Activated T-cell treated with anti-CD3 and anti-CD28 coated beads, Interleukin-2, amount 50 U/mL, for 24 hours (primary cell): ENCODE results near the gene RASSF8.
"Not testable (repeated sequence)": the region's sequence is repeated elsewhere in the genome, so short reads cannot be mapped to it uniquely, and the experiment has no call there.

ENCODE experiments used
- DNase-seq: peaks from one replicate; pipeline ENCODE4 v3.0.0-alpha.2; 2020
- H3K27ac Mint-ChIP-seq: 2 replicates; pipeline ENCODE4 v1.8.0; 2020; ENCODE audit warnings: mild to moderate bottlenecking, mixed read lengths
- H3K27me3 Mint-ChIP-seq: 2 replicates; pipeline ENCODE4 v1.8.0; 2020; ENCODE audit warnings: mixed read lengths
- H3K36me3 Mint-ChIP-seq: 2 replicates; pipeline ENCODE4 v1.8.0; 2020; ENCODE audit warnings: low read depth, mixed read lengths
- H3K4me1 Mint-ChIP-seq: 2 replicates; pipeline ENCODE4 v1.8.0; 2020; ENCODE audit warnings: low read depth, mixed read lengths
- H3K4me3 Mint-ChIP-seq: 2 replicates; pipeline ENCODE4 v1.8.0; 2020; ENCODE audit warnings: mild to moderate bottlenecking, moderate library complexity, mixed read lengths
- H3K9me3 Mint-ChIP-seq: 2 replicates; pipeline ENCODE4 v1.8.0; 2020; ENCODE audit warnings: mixed read lengths

RASSF8 gene

GRCh38 chr12:26042645-26043044, 84.2 kb downstream of the RASSF8 start:
- H3K9me3 Mint-ChIP-seq, result no peaks in the 10 kb centered on the region
- H3K36me3 Mint-ChIP-seq, result no peaks in the 10 kb centered on the region
- no peak overlapping the region for H3K4me3 Mint-ChIP-seq
- H3K27me3 Mint-ChIP-seq, result peaks cover 4% of the 10 kb centered on the region
- DNase-seq, result no peak
- no peak overlapping the region for H3K27ac Mint-ChIP-seq
- H3K4me1 Mint-ChIP-seq, result no peaks in the 10 kb centered on the region

- Mint-ChIP-seq H3K9me3 (no peaks in the 10 kb centered on the region), H3K4me3 (no peak overlapping the region), H3K27ac (no peak overlapping the region), H3K4me1 (no peaks in the 10 kb centered on the region), H3K27me3 (peaks cover 4% of the 10 kb centered on the region), H3K36me3 (no peaks in the 10 kb centered on the region)
- DNase-seq, result no peak
These were observed 84.9 kb downstream of the RASSF8 start for GRCh38 chr12:26043135-26044006.

GRCh38 chr12:26044007-26044394, 85.5 kb downstream of the RASSF8 start:
- Mint-ChIP-seq H3K4me3 (no peak overlapping the region), H3K27me3 (peaks cover 4% of the 10 kb centered on the region), H3K27ac (no peak overlapping the region), H3K9me3 (no peaks in the 10 kb centered on the region), H3K4me1 (no peaks in the 10 kb centered on the region), H3K36me3 (no peaks in the 10 kb centered on the region)
- DNase-seq, result no peak

GRCh38 chr12:26044592-26044991, 86.1 kb downstream of the RASSF8 start:
- no peaks in the 10 kb centered on the region for H3K36me3 Mint-ChIP-seq
- H3K9me3 Mint-ChIP-seq, result no peaks in the 10 kb centered on the region
- no peak overlapping the region for H3K27ac Mint-ChIP-seq
- H3K27me3 Mint-ChIP-seq, result peaks cover 4% of the 10 kb centered on the region
- no peaks in the 10 kb centered on the region for H3K4me1 Mint-ChIP-seq
- no peak for DNase-seq
- no peak overlapping the region for H3K4me3 Mint-ChIP-seq

GRCh38 chr12:26046203-26046602, 87.7 kb downstream of the RASSF8 start:
- H3K4me3 Mint-ChIP-seq, result no peak overlapping the region
- no peaks in the 10 kb centered on the region for H3K9me3 Mint-ChIP-seq
- peaks cover 4% of the 10 kb centered on the region for H3K27me3 Mint-ChIP-seq
- no peaks in the 10 kb centered on the region for H3K36me3 Mint-ChIP-seq
- no peak overlapping the region for H3K27ac Mint-ChIP-seq
- DNase-seq, result no peak
- no peaks in the 10 kb centered on the region for H3K4me1 Mint-ChIP-seq

- Mint-ChIP-seq H3K27me3 (peaks cover 4% of the 10 kb centered on the region), H3K4me3 (no peak overlapping the region), H3K36me3 (no peaks in the 10 kb centered on the region), H3K4me1 (no peaks in the 10 kb centered on the region), H3K9me3 (no peaks in the 10 kb centered on the region), H3K27ac (no peak overlapping the region)
- no peak for DNase-seq
These were observed 88.4 kb downstream of the RASSF8 start for GRCh38 chr12:26046906-26047305.

- Mint-ChIP-seq H3K27me3 (peaks cover 4% of the 10 kb centered on the region), H3K9me3 (no peaks in the 10 kb centered on the region), H3K36me3 (no peaks in the 10 kb centered on the region), H3K4me1 (no peaks in the 10 kb centered on the region), H3K4me3 (no peak overlapping the region), H3K27ac (no peak overlapping the region)
- DNase-seq, result no peak
These were observed 89.1 kb downstream of the RASSF8 start for GRCh38 chr12:26047401-26048226.

- H3K4me3 Mint-ChIP-seq, result no peak overlapping the region
These were observed 94.2 kb downstream of the RASSF8 start for GRCh38 chr12:26052652-26053051.

GRCh38 chr12:26054383-26054782, 95.9 kb downstream of the RASSF8 start:
- H3K36me3 Mint-ChIP-seq, result no peaks in the 10 kb centered on the region
- H3K4me3 Mint-ChIP-seq, result no peak overlapping the region
- H3K27me3 Mint-ChIP-seq, result peaks cover 4% of the 10 kb centered on the region
- H3K9me3 Mint-ChIP-seq, result no peaks in the 10 kb centered on the region
- H3K27ac Mint-ChIP-seq, result no peak overlapping the region
- DNase-seq, result no peak
- H3K4me1 Mint-ChIP-seq, result no peaks in the 10 kb centered on the region

More at GRCh38 chr12:26052652-26053051, 94.2 kb downstream of the RASSF8 start:
- no peak for DNase-seq
- Mint-ChIP-seq H3K27me3 (peaks cover 1% of the 10 kb centered on the region), H3K9me3 (no peaks in the 10 kb centered on the region), H3K36me3 (no peaks in the 10 kb centered on the region), H3K4me1 (no peaks in the 10 kb centered on the region), H3K27ac (no peak overlapping the region)

- no peak overlapping the region for H3K27ac Mint-ChIP-seq
- no peak overlapping the region for H3K4me3 Mint-ChIP-seq
- no peaks in the 10 kb centered on the region for H3K36me3 Mint-ChIP-seq
- DNase-seq, result no peak
- no peaks in the 10 kb centered on the region for H3K4me1 Mint-ChIP-seq
- H3K9me3 Mint-ChIP-seq, result no peaks in the 10 kb centered on the region
- peaks cover 4% of the 10 kb centered on the region for H3K27me3 Mint-ChIP-seq
These were observed 96.6 kb downstream of the RASSF8 start for GRCh38 chr12:26055087-26055486.

- Mint-ChIP-seq H3K27me3 (peaks cover 6% of the 10 kb centered on the region), H3K4me1 (no peaks in the 10 kb centered on the region), H3K4me3 (no peak overlapping the region), H3K36me3 (no peaks in the 10 kb centered on the region), H3K27ac (no peak overlapping the region), H3K9me3 (no peaks in the 10 kb centered on the region)
- DNase-seq, result no peak
These were observed 97.9 kb downstream of the RASSF8 start for GRCh38 chr12:26056335-26056734.

GRCh38 chr12:26057271-26057670, 98.8 kb downstream of the RASSF8 start:
- H3K4me1 Mint-ChIP-seq, H3K27ac Mint-ChIP-seq, H3K27me3 Mint-ChIP-seq, H3K4me3 Mint-ChIP-seq, H3K36me3 Mint-ChIP-seq, DNase-seq, H3K9me3 Mint-ChIP-seq: not testable (repeated sequence)

GRCh38 chr12:26058308-26058707, 99.8 kb downstream of the RASSF8 start:
- Mint-ChIP-seq H3K36me3 (no peaks in the 10 kb centered on the region), H3K4me3 (no peak overlapping the region), H3K9me3 (no peaks in the 10 kb centered on the region), H3K4me1 (no peaks in the 10 kb centered on the region), H3K27me3 (peaks cover 8% of the 10 kb centered on the region), H3K27ac (no peak overlapping the region)
- DNase-seq, result no peak

GRCh38 chr12:26058818-26059217, 100.3 kb downstream of the RASSF8 start:
- no peak overlapping the region for H3K27ac Mint-ChIP-seq
- no peak for DNase-seq
- H3K27me3 Mint-ChIP-seq, result peaks cover 11% of the 10 kb centered on the region
- H3K9me3 Mint-ChIP-seq, result no peaks in the 10 kb centered on the region
- no peaks in the 10 kb centered on the region for H3K36me3 Mint-ChIP-seq
- no peaks in the 10 kb centered on the region for H3K4me1 Mint-ChIP-seq
- no peak overlapping the region for H3K4me3 Mint-ChIP-seq

- H3K36me3 Mint-ChIP-seq, result no peaks in the 10 kb centered on the region
- no peak overlapping the region for H3K27ac Mint-ChIP-seq
- no peaks in the 10 kb centered on the region for H3K9me3 Mint-ChIP-seq
- H3K4me1 Mint-ChIP-seq, result no peaks in the 10 kb centered on the region
- peaks cover 18% of the 10 kb centered on the region for H3K27me3 Mint-ChIP-seq
- DNase-seq, result no peak
- H3K4me3 Mint-ChIP-seq, result no peak overlapping the region
These were observed 103.5 kb downstream of the RASSF8 start for GRCh38 chr12:26062006-26062405.
